ENCODE measurements around the gene ACBD5.
A peak's percentile ranks its signal among the peaks of the same experiment; 100 is the strongest.

DNA sequence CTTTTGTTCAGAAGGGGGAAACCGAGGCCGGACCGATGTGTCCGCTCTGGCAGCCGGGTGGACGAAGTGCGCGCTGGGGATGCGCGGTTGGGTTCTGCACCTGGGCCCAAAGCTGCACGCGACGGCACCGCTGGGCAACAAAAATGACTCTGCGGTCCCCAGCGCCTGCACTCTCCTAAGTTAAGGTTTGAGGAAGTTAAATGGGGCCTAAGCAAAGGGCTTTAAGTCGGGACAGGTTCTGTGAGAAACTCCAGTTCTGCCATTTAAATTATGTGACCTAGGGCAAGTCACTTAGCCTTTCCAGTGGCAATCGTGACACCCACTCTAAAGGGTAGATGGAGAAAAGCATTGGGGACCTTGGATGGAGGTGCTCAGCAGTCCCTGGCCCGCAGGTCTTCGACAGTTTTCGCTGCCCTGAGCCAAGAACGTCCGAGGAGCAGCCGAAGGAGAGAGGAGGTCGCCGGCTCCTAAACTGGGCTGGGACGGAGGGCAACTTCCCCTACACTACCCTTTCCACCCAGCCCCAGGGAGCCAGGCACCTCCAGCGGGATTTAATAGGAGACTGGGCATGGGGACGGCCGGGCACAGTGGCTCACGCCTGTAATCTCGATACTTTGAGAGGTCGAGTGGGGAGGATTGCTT lies 534 bp upstream of the ACBD5 start:
- TF ChIP-seq POLR2A (IDR thresholded peaks at IDR 0.05) = peak in 1 of 4 donors; percentile 5
- TF ChIP-seq POLR2AphosphoS5 (IDR thresholded peaks at IDR 0.05) = no peak
- peak in 1 of 6 experiments; percentile 9 for TF ChIP-seq CTCF (IDR thresholded peaks at IDR 0.05)

Measured in upper lobe of left lung (tissue), 4 donors.